Left forelimb (tissue), 1 donor: ENCODE results near the gene KCNJ8.
"Not testable (repeated sequence)": the region's sequence is repeated elsewhere in the genome, so short reads cannot be mapped to it uniquely, and the experiment has no call there.

Source experiments
- DNase-seq: peaks from one replicate; pipeline ENCODE4 v3.0.0-alpha.2; 2018; ENCODE audit warnings: low spot score

KCNJ8 gene

GRCh38 chr12:21786041-21786531 is 11.6 kb upstream of the KCNJ8 start:
- no peak for DNase-seq

GRCh38 chr12:21782723-21783122 is 8.2 kb upstream of the KCNJ8 start:
- not testable (repeated sequence) for DNase-seq

GRCh38 chr12:21780786-21781185 is 6.3 kb upstream of the KCNJ8 start:
- DNase-seq: no peak

GRCh38 chr12:21776175-21776574 is 1.7 kb upstream of the KCNJ8 start:
- no peak for DNase-seq

- DNase-seq: no peak
Observed at GRCh38 chr12:21775133-21775820, 771 bp upstream of the KCNJ8 start.

GRCh38 chr12:21773806-21774205 is 700 bp downstream of the KCNJ8 start:
- no peak for DNase-seq

GRCh38 chr12:21773263-21773741 is 1.2 kb downstream of the KCNJ8 start:
- DNase-seq: no peak

- no peak for DNase-seq
Observed at GRCh38 chr12:21771311-21771710, 3.2 kb downstream of the KCNJ8 start.

GRCh38 chr12:21769307-21769706 is 5.2 kb downstream of the KCNJ8 start:
- no peak for DNase-seq

- DNase-seq: no peak
Observed at GRCh38 chr12:21766403-21766802, 8.1 kb downstream of the KCNJ8 start.

GRCh38 chr12:21764950-21765349 is 9.6 kb downstream of the KCNJ8 start:
- no peak for DNase-seq

- no peak for DNase-seq
Observed at GRCh38 chr12:21764065-21764464, 10.4 kb downstream of the KCNJ8 start.

- DNase-seq: no peak
Observed at GRCh38 chr12:21763531-21763930, 11.0 kb downstream of the KCNJ8 start.

GRCh38 chr12:21759737-21760136 is 14.8 kb downstream of the KCNJ8 start:
- no peak for DNase-seq

- no peak for DNase-seq
Observed at GRCh38 chr12:21757735-21758134, 16.8 kb downstream of the KCNJ8 start.

- DNase-seq: no peak
Observed at GRCh38 chr12:21756699-21757098, 17.8 kb downstream of the KCNJ8 start.

- no peak for DNase-seq
Observed at GRCh38 chr12:21751517-21751916, 23.0 kb downstream of the KCNJ8 start.

- no peak for DNase-seq
Observed at GRCh38 chr12:21745258-21745657, 29.2 kb downstream of the KCNJ8 start.

GRCh38 chr12:21731144-21731543 is 43.4 kb downstream of the KCNJ8 start:
- no peak for DNase-seq

GRCh38 chr12:21725731-21726130 is 48.8 kb downstream of the KCNJ8 start:
- no peak for DNase-seq

- no peak for DNase-seq
Observed at GRCh38 chr12:21718944-21719650, 55.4 kb downstream of the KCNJ8 start.

- no peak for DNase-seq
Observed at GRCh38 chr12:21718403-21718802, 56.1 kb downstream of the KCNJ8 start.

GRCh38 chr12:21717767-21718166 is 56.7 kb downstream of the KCNJ8 start:
- no peak for DNase-seq
